GM21576 (cell line): ENCODE results near the gene TMOD1.
"Not testable (repeated sequence)": the region's sequence is repeated elsewhere in the genome, so short reads cannot be mapped to it uniquely, and the experiment has no call there.

ENCODE experiments used
- ATAC-seq: cut with Tn5 transposase; IDR thresholded peaks from one replicate; pipeline ENCODE4 v1.9.1; 2021; ENCODE audit warnings: mild to moderate bottlenecking, moderate library complexity; ENCODE audit not compliant: unreplicated experiment

The TMOD1 gene

DNA sequence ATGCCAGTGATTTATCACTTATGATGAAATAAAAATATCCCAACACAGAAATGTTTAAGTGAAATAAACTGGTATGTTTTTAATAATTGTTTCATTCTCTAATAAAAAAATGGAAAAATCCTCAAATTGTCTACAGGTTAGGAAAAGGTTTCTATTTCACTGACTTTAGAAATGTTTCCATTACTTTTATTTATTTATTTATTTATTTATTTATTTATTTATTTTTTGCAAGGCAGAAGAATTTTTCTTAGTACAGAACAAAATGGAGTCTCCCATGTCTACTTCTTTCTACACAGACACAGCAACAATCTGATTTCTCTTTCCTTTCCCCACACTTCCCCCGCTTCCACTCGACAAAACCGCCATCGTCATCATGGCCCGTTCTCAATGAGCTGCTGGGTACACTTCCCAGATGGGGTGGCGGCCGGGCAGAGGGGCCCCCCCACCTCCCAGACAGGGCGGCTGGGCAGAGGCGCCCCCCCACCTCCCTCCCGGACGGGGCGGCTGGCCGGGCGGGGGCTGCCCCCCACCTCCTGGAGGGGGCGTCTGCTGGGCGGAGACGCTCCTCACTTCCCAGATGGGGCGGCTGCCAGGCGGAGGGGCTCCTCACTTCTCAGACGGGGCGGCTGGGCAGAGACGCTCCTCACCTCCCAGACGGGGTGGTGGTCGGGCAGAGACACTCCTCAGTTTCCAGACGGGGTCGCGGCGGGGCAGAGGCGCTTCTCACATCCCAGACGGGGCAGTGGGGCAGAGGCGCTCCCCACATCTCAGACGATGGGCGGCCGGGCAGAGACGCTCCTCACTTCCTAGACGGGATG is 3.7 kb upstream of the TMOD1 start:
- ATAC-seq = not testable (repeated sequence)

DNA sequence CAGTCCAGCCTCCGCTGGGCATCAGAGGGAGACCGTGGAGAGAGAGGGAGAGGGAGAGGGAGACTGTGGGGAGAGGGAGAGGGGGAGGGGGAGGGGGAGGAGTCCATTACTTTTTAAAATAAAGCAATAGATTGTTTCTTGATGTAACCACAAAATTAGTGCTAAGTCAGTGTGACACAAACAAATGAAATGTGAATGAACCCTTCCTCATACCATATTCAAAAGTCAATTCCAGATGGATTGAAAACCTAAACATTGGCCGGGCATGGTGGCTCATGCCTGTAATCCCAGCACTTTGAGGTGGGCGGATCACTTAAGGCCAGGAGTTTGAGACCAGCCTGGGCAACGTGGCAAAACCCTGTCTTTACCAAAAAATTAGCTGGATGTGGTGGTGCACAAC is 2.6 kb upstream of the TMOD1 start:
- not testable (repeated sequence) for ATAC-seq

DNA sequence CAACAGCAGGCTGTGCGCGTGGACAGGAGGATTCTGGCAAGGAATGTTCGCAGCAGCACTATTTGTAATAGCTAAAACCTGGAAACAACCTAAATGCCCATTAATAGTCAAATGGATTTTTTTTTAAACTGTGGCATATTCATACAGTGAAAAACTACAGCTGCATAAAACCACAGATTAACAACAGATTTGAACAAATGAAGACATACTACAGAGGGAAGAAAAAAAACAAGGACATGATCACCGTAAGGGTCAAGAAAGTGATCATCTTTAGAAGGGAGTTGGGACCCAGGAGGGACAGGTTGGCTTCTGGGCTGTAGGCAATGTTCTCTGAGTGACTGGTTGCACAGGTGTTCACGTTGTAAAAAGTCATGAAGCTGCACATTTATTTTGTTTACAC is 1.2 kb upstream of the TMOD1 start:
- no peak for ATAC-seq

DNA sequence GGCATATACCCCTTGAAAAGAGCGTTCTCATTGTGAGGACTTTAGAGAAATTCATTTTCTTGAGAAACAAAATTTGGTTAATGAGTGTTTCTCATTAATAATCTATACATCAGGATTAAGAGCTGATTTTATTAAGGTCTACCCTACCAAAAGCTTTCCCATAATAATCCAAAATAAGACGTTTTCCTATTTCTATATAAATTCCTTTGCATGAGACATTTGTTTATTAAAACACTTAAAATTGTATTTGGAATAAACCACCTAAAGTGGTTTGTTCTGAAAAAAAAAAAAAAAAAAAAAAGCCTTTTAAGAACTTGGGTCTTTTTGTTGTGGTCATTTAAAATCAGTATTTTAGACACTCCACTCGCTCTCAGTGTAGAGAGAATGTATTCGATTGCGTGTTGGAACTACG is 695 bp upstream of the TMOD1 start:
- ATAC-seq = no peak

DNA sequence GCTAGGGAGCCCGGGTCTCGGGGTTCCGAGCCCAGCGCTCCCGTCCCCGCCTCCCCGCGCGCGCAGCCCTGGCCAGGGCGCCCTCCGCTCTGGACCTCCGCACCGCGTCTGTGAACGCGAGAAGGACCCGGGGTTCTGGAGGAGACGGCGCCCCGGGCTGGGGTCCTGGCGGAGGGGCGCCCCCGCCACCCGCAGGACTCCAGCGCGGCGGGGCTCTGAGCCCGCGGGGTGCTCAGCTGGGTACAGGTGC is 431 bp downstream of the TMOD1 start:
- ATAC-seq = peak; percentile 9

DNA sequence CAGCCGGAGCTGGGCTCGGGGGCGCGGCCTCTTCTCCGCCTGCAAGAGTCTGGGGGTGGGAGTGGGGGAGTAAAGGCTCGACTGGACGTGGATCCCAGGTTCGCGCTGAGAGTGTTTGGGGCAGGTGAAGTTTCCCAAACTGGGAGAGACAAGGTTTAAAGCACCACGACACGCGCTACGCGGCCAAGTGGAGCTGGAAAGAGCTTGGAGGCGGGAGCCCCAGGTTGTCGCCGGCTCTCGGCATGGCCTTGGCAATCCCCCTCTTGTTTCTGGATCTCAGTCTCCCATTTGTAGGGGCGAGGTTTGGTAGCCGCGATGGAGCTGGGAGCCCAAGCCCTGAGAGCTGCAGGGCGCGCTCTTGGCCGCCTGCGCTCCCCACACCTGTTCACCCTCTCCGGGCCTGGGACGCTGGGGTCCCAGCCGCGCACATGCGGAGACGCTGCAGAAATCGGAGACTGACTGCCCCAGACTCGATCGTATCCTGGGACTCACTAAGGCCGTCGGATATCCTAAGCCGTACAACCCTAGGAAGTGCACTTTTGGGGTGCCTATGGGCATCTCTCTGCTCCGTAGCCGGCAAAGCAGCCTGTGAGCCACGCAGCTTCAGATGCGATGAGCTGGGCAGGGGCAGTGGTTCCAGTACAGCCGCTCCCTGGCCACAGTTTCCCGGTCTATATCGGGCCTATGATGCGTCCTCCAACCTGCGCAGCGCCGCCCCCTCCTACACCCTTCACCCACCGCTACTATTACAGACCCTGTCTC is 937 bp downstream of the TMOD1 start:
- no peak for ATAC-seq

DNA sequence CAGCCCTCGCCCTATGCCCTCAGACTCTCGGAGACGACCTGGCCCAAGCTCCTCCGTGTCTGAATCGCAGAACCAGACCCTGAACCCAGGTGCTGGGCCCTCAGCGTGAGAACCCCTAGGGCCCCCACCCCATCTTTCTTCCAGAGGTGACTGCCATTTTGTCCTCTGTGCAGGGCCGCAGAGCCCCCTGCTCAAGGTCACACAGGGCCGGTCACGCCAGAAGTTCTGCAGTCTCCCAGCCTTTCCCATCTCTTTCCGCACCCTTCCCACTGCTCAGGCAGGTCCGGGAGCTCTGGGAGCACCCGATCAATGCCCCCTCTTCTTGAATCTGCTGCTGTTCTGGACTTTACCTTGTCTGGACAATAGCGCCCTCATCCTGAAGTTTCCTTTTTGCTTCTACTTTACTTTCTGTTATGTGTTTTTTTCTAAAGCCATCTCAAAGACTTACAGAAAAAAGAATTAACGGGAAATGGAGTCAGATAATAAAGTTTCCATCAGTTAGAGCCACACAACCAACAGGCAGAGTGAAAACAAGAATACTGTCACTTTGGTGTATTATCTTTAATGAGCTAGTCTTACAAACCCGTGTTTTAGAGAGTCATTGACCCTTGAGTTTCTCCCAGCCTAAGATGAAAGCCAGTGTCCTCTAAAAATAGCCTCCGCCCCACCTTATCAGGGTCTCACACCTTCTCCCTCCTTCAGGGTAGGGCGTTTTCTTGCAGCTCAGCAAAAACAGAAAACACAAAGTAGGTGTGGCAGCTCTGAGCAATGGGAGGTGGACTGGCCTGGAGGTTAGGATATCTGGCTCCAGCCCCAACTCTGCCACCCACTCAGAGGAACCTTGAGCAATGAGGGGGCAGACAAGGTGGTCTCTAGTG is 1.8 kb downstream of the TMOD1 start:
- no peak for ATAC-seq

DNA sequence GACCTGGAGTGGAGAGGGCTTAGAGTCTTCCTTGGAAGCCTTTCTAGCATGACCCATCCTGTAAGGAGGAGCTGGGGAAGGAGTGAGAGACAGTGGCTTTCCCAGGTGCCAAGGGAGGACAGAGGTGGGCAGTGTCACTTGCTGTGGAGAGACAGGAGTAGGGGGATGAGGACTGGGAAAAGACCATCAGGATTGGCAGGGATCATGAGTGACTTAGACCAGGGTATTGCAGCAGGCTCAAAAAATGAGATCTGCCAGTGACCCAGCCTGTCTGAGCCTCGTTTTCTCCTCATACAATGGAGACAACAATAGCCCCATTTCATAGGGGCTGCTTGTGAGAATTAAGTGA is 2.4 kb downstream of the TMOD1 start:
- no peak for ATAC-seq

DNA sequence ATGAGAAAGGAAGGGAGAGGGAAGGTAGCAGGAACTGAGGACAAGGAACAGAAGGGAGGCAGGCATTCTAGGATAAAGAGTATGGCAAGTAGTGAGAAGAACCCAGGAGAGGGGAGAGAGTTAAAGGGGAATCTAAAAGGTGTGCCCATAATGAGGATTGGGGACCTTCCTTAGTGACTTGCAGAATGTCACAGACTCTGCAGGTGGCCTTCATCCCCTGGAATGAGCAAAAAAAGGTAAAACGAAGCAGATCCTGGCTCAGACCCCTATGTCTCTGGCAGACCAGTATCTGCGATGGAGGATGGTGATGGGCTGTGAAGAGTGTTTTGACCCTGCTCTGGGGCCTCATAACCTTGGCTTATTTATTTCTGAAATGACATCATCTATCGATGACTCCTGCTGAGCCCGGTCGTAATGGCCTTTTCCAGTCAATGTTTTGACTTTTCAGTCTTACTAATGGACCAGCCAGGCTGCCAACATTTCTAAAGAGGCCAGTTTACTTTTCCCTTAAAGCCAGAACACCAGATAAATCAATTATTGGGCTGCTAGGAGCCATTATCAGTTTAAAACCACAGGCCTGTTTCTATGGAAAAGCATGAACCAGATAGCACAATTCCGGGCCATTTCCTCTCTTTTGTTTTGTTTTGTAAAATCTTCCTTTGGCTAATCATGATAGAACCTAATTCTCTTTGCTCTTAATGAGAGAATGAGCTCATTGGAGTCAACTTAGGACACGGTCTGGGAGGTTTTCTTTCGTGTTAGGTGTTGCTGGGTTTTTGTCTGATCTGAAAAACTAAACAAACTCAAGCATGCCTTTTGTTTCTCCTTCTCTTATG is 3.1 kb downstream of the TMOD1 start:
- ATAC-seq = no peak

DNA sequence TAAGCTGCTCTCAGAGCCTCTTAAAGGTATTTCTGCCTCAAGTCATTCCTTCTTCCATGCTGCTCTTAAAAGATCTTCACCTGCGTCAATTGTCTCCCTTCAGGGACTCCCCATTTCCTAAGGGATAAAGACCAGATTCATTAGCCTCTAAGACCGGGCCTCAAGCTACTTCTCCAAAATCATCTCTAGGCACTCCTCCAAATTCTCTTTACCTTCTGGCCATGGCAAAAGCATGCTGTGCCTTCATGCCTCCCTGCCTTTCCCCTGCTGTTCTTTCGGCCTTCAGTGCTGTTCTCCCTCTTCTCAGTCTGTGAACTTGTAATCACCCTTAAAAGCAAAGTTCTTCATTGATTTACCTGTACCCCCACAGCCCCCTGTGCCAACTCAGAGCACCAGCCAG is 4.4 kb downstream of the TMOD1 start:
- no peak for ATAC-seq

DNA sequence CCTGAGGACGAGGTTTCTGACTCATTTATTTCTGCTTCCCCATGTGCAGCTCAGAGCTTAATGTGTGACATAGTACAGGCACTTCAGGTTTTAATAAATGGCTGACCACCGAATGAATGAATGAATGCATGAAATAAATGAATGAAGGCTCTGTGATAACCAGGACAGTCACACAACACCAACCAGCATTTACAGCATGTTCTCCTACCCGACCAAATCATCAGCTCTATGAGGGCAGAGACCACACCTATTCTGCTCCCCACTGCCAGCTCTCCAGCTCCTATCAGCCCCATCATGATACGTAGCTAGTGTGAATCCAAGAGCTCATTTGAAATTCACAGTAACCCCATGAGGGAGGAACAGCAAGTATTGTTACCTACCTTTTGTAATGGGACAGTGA is 4.8 kb downstream of the TMOD1 start:
- ATAC-seq = no peak

DNA sequence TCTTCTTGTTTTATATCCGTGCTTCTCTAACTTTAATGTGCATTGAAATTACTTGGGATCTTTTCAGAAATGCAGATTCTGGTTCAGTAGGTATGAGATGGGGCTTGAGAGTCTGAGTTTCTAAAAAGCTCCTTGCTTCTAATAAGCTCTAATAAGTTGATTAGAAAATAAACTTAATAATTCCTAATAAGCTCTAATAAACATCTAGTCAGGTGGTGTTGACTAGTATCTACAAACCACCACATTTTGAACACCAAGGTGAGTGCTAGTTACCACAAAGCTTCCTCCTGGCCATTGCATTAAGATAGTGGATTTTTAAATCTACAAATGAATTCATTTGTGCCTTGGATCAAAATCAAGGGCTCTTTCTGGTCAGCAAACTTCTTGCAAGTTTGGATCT is 5.3 kb downstream of the TMOD1 start:
- ATAC-seq = no peak

DNA sequence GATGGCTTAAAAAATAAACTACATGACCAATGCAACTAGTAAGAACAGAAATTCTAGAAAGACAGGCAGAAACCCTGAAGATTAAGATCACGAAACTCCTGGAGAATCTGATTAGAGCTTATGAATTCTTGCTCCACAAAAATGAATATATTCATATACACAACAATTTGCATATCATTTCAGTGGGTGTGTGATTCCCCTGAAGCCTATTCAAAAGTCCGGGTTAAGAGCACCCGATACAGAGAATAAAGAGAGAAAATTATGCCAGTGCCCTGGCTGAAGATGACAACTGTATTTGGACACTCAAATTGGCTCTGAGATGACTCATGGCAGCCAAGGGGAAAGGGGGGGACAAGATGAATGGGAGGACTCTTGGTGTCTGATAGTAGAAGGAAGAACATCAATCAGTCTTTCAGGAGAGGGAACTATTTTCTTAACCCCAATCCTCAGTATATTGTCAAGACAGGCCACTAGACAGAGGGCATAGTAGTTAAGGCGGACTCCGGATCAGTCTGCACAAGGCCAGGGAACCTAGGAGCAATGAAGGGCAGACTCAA is 6.0 kb downstream of the TMOD1 start:
- no peak for ATAC-seq

DNA sequence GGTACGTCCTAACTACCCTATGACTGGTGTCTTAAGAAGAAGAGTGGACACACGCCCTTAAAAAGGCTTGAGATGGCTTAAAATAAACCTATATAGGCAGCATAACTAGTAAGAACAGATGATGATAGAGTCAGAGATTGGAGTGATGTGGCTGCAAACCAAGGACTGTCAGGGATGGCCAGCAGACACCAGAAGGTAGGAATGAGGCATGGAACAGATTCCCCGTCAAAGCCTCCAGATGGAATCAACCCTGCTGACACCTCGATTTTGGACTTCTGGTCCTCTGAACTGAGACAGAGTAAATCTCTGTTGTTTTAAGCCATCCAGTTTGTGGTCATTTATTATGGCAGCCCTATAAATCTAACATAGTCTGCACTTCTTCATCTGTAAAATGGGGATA is 7.4 kb downstream of the TMOD1 start:
- no peak for ATAC-seq

DNA sequence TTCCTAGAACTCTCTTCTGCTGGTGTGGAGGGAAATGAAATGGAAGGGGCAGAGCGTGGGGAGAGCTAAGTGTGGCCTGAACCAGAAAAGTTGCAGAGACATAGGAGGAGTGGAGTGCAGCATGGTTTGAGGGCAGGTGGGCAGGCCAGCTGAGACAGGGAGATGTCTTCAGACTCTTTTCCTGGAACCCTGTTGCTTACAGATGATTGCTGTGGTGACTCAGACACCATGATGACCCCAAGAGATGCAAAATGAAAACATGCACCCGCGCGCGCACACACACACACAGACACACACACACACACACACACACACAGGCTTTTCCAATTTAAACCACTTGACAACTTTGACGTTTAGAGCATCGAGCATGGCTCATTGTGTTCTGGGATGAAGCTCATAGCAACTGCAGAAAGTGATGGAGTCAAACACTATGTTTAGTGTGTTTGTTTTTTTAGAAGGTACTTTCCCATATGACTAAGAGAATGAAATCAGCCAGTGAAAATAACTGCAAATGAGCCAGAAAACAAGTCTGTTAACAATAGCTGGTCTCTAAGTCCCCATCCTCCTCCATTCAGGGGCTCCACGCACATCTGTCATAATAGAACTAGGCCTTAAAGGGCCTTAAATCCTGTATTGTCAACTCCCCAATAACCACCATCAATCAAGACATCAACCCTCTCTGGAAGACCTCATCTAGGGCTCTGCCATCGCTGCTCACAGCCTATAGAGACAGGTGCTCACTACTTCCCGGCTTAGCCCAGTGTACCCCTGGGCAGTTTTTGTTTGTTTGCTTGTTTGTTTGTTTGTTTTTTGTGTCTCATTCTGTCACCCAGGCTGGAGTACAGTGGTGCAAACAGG is 9.6 kb downstream of the TMOD1 start:
- ATAC-seq = peak; percentile 68

DNA sequence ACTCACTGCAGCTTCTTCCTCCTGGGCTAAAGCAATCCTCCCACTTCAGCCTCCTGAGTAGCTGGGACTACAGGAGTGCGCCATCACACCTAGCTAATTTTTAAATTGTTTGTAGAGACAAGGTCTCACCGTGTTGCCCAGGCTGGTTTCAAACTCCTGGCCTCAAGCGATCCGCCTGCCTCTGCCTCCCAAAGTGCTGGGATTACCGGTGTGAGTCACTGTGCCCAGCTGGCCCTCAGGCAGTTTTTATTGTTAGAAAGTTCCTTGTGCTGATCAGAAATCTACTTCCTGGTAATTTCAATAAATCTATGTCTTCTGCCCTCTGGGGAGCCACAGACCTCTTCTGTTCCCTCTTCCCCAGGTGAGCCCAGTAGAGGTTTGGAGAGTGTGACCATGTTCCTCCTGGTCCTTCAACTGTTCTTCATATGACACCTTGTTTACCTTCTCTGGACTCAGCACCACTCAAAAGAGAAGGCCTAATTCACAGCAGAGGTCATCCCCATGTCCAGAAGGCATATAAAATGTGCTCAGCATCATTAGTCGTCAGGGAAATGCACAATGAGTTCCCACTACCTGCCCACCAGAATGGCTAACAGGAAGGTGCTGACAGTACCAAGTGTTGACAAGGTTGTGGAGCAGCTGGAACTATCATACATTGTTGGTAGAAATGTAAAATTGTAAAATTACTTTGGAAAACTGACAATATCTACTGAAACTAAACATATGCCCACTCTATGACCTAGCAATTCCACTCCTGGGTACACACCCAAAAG is 10.4 kb downstream of the TMOD1 start:
- ATAC-seq = no peak

DNA sequence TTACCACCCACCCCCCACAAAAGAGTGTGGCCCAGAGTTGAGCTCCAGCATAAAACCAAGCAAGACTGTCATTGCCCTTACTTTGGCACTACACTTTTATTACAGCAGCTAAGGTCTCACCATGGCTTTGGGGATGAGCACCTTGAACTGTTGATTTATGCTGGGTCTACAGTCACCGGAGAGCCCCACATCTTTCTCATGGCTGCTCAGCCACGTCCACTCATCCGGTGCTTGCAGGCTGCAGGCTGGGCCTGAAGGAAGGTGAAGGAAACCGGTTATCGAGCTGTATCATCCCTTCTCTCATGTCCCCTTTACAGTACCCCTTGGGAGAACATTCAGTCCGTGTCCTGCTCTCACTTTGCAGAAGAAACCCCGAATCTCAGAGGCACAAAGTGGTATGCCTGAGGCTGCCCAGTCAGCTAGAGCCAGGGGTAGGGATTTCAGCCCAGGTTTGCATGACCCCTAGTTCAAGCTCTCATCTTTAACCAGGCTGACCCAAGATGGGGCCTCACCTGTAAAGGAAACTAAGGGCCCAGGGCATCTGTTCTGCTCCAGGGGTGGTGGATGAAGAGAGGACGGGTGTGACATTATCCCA is 11.6 kb downstream of the TMOD1 start:
- ATAC-seq = no peak

DNA sequence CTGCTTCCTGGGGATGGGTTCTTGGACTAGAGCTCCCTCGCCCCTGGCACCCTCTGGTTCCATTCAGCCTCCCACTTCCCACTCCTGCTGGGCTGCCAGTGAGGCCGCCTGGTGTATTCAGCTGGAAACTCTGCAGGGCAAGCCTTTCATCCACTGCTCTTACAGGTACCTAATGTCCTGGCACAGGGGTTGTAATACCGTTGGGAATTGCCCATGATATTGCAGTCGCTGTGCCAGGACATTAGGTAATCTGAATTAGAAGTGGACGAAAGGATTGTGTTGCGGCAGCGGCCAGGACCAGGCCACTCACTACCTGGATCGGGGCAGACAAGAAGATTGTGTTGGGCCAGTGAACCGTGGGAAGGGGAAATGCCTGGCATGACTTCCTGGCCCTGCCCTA is 13.1 kb downstream of the TMOD1 start:
- ATAC-seq = no peak

DNA sequence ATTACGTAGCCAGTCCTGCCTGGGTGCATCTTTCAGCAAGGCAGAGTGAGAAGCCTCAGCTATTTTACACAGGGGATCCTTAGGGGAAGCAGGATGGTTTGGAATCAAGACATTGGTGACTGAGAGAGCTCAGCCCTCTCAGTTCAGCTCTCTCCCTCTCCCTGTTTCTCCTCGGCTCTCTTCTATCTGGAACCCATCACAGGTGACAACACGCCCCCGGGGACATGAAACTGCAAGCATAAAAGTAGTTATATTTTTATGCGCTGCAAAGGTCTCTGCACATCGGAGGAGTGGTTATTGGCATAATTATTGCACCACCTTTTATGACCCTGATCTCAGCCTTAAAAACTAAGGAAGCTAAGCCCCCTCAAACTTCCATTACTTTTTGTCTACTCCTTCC is 14.2 kb downstream of the TMOD1 start:
- ATAC-seq = no peak
